Stimulated activated CD8-positive, alpha-beta memory T cell treated with anti-CD3 and anti-CD28 coated beads, Interleukin-4, amount 100 ng/mL, for 48 hours (primary cell): Measurements from ENCODE around the gene GRIN2A.

Source experiments
- DNase-seq: peaks from one replicate; pipeline ENCODE4 v3.0.0-alpha.2; 2020

The GRIN2A gene

DNA sequence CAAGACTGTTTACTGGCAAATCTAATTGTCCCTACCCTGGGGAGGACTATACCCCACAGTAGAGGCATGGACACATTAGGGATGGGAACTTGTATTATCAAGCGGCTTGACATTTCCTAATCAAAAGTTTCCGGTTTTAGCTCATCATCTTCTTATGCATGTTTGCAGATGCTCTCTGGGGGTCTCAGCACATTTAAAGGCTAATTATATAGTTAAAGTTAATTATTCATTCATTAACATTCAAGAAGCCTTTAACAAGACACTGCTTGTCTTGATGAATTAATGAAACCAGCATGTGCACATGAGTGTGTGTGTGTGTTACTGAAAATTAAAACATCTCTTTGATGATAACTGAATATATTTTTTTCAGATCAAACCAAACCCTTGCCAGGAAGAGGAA, 377.1 kb downstream of the GRIN2A start:
- DNase-seq, result no peak

DNA sequence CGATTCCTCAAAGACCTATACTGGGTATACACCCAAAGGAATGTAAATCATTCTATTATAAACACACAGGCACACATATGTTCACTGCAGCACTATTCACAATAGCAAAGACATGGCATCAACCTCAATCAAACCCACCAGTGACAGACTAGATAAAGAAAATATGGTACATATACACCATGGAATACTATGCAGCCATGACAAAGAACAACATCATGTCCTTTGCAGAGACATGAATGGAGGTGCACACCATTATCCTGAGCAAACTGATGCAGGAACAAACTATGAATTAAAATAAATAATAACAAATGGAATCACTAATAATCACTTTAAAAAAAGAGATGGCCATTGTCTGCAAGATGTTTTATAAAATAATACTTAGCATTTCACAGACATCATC, 380.1 kb downstream of the GRIN2A start:
- no peak for DNase-seq

- DNase-seq, result no peak
Measured at GRCh38 chr16:9801651-9802050, 380.6 kb downstream of the GRIN2A start.

DNA sequence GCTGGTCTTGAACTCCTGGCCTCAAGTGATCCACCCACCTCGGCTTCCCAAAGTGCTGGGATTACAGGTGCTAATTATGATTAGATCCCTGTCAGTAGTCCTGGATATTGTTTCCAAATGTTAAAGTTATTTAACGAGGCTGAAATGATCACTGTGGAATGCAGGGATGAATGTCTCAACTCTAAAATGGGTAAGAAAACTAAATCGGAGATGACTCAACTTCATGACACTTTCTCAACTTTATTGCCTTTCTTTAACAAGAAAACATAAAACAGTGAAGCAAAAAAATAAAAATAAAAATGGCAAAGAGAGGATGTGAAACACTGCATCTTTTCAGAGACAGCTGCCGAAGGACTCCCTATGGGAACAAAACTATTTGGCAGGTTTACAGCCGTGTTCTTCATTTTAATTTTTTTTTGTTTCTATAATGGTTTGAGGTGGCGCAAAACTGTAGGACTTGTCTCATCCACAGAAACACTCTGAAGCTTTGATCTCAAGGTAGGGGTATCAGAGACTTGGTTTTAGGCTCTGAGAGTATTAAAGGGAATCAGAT, 382.0 kb downstream of the GRIN2A start:
- DNase-seq, result no peak

DNA sequence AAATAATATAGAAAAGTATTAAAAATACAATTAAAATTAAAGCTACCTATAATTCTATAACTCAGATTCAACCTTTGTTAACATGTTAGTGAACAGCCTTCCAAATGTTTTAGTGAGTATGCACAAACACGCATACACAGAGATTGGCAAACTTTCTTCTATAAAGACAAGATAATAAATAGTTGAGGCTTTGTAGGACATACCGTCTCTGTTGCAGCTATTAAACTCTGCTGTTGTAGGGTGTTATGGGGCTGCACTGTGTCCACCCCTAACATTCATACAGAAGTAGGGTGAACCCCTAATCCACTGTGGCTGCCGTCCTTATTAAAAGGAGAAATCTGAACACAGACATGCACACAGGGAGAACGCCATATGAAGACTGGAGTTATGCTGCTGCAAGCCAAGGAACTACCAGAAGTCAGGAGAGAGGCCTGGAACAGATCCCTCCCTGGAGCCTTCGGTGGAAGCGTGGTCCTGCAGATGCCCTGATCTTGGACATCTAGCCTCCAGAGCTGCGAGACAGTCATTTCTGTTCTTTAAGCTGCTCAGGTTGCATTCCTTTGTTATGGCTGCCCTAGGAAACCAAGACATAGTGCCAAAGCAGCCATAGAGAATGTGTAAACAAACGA, 383.2 kb downstream of the GRIN2A start:
- no peak for DNase-seq

DNA sequence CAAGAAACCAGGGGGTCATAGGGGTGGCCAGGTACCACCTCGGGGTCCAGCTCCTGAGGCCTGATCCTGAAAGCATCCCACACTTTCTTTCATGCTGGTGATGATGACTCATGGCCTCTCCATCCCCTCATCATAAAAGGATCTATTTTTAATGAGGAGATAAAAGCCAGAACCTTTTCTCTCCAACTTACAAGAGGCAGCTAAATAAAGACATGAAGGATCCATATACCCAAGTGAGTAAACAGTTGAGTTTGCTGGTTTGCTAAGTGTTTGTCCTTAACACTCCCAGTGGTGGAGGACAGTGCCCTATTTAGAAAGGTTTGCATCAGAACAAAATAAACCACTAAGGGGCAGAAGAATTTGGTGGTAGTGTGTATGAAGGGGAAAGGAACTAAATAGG, 383.8 kb downstream of the GRIN2A start:
- no peak for DNase-seq

- DNase-seq, result no peak
Measured at GRCh38 chr16:9797306-9797705, 384.9 kb downstream of the GRIN2A start.

DNA sequence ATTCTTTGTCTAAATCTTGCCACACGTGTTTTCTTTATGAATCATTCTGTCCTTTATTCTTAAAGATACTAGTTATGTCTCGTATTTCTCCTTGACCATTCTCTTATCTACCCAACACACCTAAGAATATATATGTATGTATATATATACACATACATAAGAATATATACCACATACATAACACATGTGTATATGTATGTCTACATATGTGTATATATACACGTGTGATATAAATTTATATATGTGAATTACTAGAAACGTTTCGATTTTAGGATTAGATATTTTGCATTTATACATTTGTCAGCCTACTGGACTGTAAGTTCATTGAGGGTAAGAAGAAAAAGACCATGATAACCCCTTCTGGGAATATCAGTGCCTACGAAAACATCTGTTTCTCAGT, 388.6 kb downstream of the GRIN2A start:
- DNase-seq, result no peak

GRCh38 chr16:9791556-9791955, 390.7 kb downstream of the GRIN2A start:
- DNase-seq, result no peak

GRCh38 chr16:9790199-9790598, 392.0 kb downstream of the GRIN2A start:
- DNase-seq, result no peak

- no peak for DNase-seq
Measured at GRCh38 chr16:9787717-9788116, 394.5 kb downstream of the GRIN2A start.

DNA sequence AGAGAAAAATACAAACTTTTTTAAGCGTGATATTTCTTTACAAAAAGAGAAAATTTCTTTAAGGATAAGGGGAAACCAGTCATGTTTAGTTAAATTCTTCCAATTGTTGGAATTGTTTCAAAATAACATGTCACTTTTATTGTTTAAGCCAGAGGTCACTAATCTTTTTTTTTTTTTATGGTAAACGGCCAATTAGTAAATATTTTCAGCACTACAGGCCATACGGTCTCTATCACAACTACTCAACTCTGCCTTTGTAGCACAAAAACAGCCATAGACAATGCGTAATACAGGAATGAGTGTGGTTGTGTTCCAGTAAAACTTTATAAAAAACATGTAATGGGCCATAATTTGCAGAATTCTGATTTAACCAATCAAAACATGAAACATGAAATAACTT, 401.4 kb downstream of the GRIN2A start:
- no peak for DNase-seq

DNA sequence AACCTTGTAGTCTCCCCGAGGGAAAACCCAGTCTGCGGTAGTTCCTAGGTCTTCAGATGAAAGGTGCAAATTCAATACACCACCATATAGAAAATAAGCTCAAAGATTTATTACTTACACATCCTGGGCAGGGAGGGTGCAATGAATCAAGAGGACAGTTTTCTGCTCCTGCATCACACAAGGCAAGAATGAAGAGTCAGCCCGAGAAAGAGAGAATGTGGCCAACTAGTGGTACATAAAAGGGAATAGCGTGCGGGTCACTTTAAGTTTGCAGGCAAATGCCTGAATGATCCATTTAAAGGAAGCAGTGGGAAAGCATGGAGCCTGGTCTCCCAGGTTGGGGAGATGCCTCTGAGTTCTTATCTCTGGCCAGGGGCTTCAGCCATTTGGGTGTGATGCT, 403.4 kb downstream of the GRIN2A start:
- no peak for DNase-seq

GRCh38 chr16:9775998-9776397, 406.2 kb downstream of the GRIN2A start:
- DNase-seq, result no peak

DNA sequence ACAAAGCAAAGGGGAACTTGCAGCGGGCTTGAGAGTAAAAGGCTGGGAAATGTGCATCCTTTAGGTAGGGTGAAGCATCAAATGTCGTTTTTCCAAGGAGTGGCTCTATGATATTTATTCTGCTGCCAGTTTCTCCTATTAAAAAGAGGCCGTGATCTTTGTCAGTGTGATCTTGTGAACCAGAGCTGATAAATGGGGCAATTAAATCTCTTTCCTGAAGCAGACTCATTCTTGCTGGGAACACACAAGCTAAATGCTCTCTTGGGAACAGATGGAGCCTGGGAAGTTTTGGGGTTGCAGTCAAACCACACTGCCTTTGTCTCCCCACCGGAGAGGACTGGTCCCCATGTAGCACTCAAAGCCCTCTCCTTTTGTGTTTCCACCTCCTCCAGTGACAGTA, 408.9 kb downstream of the GRIN2A start:
- DNase-seq, result no peak

- DNase-seq, result no peak
Measured at GRCh38 chr16:9772526-9773225, 409.6 kb downstream of the GRIN2A start.

DNA sequence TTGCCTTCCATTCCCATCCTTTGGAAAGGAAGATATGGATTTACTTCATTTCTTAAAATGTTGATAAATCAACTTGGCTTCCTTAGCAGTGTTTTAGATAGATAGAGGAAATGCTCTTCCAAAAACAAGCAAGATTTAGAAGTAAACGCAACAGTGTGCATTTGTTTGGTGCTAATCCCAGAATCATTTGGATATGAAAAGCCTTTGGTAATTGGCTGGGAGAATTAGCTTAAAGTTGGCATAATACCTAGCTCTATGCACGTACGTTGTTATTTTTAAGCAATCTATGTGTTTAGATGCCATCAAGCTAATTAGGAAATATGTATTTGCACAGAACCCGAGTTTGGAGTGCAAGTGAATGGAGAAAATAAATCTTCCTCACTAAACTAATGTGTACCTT, 415.3 kb downstream of the GRIN2A start:
- no peak for DNase-seq

DNA sequence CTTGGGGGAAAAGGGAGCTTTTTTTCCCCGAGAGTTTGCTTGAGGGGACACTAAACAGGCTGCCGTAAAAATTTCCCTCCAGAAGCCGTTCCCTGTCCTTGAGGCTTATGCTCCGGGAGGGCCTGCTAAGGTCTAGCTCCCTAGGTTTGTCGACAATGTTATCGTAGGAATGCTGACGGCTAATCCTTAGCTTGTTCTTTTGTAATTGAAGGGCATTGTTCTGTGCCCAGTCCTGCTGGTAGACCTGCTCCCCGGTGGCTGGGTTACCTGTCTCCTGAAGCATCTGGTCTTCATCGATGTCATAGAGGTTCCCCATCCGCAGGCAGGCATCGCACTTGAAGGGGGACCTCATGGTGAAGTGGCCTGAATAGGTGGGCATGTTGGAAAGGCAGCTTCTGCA, 418.7 kb downstream of the GRIN2A start:
- no peak for DNase-seq

- DNase-seq, result no peak
Measured at GRCh38 chr16:9761870-9762269, 420.4 kb downstream of the GRIN2A start.

DNA sequence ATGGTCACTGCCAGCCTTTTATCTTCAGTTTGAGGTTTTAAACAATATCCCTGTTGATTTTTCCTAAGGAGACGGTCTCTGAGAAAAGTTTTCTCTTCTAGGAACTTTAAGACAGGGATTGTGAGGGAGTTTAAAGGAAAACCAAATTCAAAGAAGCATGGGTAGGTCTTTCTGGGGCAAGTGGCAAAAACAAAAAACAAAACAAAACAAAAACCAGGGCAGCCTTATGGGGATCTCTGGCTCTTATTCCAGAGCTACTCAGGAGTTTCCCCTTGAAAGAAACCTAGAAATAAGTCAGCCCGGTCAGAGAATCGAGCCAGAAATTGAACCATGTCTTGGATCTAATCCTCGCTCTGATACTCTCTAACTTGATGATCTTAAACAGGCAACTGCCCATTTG, 424.5 kb downstream of the GRIN2A start:
- no peak for DNase-seq

DNA sequence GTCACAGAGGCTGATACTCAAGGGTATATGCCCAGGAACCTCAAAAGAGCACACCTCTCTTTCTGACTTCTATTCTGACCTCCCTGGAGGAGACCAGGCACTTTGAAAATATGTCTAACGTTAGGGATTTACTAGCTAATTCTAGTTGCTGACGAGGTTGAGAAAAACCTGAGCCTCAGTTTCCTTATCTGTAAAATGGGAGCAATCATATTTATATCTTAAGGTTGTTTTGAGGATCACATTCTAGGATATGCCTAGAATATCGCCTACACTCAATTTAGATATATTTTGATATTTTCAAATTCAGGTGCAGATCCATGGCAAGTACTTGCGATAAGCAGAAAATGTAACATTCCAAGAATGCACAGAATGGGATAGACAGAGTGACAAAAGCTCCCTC, 425.8 kb downstream of the GRIN2A start:
- no peak for DNase-seq

DNA sequence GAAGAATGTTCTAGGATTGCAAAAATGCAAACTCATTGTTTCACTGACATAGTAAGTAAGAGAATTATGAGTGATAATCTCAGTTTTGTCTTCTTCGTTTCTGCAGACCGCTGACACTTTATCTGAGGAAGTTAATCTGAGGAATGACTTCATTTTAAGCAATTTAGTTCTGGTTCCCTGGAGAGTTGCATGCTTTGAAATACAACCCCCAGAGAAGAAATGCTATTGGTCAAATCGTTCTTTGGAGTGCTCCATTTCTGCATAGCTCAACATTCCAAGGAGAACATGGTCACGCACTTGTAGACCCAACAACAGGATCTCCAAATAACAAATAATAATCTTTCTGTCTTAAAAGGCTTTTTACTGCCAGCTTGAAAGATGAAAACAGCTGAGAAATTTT, 427.1 kb downstream of the GRIN2A start:
- DNase-seq, result no peak

- DNase-seq, result no peak
Measured at GRCh38 chr16:9741776-9742175, 440.5 kb downstream of the GRIN2A start.

DNA sequence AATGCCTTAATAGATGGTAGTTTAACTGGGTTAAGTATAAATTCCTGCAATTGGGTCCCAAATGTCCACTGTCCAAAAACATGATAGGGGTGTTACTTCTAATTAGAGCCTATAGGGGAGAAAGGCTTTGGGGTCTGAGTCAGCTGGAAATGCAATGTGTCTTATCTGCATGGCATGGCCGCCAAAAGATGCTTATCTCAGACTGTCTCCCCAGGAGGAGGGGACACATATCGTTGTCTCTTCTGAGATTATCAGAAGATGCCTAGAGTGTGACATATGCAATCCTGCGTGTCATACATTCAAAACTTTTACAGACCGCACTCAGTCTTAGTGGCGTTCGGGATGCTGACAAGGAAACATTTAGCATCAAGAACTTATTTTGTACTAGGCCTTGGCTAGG, 442.9 kb downstream of the GRIN2A start:
- DNase-seq, result no peak

DNA sequence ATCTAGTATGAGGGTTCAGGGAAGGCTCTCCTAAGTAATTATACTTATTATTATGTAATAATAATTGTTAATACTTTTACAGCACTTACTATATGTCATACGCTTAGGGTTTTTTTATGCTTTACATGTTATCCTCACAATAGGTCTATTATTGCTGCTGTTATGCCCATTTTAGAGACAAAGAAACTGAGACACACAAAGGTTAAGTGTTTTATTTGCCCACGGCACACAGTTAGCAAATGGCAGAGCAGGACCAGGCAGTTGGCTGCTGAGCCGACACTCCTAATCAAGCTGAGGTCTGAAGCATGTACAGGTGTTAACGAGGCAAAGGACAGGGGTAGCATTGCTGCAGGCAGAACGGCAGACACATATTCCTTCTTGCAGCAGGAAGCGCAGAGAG, 443.5 kb downstream of the GRIN2A start:
- no peak for DNase-seq
